GM19043 (cell line): ENCODE measurements around the gene P2RY12.

Experiments used
- ATAC-seq: cut with Tn5 transposase; IDR thresholded peaks from one replicate; pipeline ENCODE4 v1.9.1; 2021; ENCODE audit warnings: low read depth; ENCODE audit not compliant: unreplicated experiment

The P2RY12 gene

GRCh38 chr3:151350656-151351055, 33.9 kb downstream of the P2RY12 start:
- ATAC-seq: no peak

GRCh38 chr3:151347432-151347831, 37.1 kb downstream of the P2RY12 start:
- ATAC-seq: no peak

- ATAC-seq: no peak
Observed at GRCh38 chr3:151346292-151346691, 38.3 kb downstream of the P2RY12 start.

- no peak for ATAC-seq
Observed at GRCh38 chr3:151345859-151346258, 38.7 kb downstream of the P2RY12 start.

- no peak for ATAC-seq
Observed at GRCh38 chr3:151331696-151332095, 52.9 kb downstream of the P2RY12 start.

- ATAC-seq: no peak
Observed at GRCh38 chr3:151330899-151331298, 53.7 kb downstream of the P2RY12 start.

GRCh38 chr3:151330379-151330778, 54.2 kb downstream of the P2RY12 start:
- no peak for ATAC-seq

- ATAC-seq: no peak
Observed at GRCh38 chr3:151329363-151329762, 55.2 kb downstream of the P2RY12 start, which contains the start of gene P2RY13. Gene P2RY13, minus strand, starts transcription at chr3:151329549. Its CDS starts 21 bp downstream, at chr3:151329528.

GRCh38 chr3:151328298-151328995, 56.1 kb downstream of the P2RY12 start:
- ATAC-seq: no peak

GRCh38 chr3:151327571-151328198, 56.9 kb downstream of the P2RY12 start:
- ATAC-seq: no peak

- ATAC-seq: no peak
Observed at GRCh38 chr3:151322511-151322910, 62.0 kb downstream of the P2RY12 start.

GRCh38 chr3:151321526-151321925, 63.0 kb downstream of the P2RY12 start:
- no peak for ATAC-seq

GRCh38 chr3:151320131-151320530, 64.4 kb downstream of the P2RY12 start:
- no peak for ATAC-seq

GRCh38 chr3:151319628-151320027, 64.9 kb downstream of the P2RY12 start:
- ATAC-seq: no peak

- ATAC-seq: no peak
Observed at GRCh38 chr3:151318991-151319390, 65.6 kb downstream of the P2RY12 start.

- ATAC-seq: no peak
Observed at GRCh38 chr3:151318313-151318712, 66.2 kb downstream of the P2RY12 start.

- no peak for ATAC-seq
Observed at GRCh38 chr3:151316267-151316991, 68.1 kb downstream of the P2RY12 start, which contains the start of gene GPR87. Gene GPR87, minus strand, starts transcription at chr3:151316820. Its CDS starts 16,720 bp downstream, at chr3:151300100.

GRCh38 chr3:151315846-151316245, 68.7 kb downstream of the P2RY12 start:
- no peak for ATAC-seq

GRCh38 chr3:151315136-151315535, 69.4 kb downstream of the P2RY12 start:
- ATAC-seq: no peak

GRCh38 chr3:151314593-151314992, 70.0 kb downstream of the P2RY12 start:
- ATAC-seq: no peak

- no peak for ATAC-seq
Observed at GRCh38 chr3:151314137-151314536, 70.4 kb downstream of the P2RY12 start.
